B cell (primary cell): ENCODE data around the gene PRPSAP1. TPM values are rescaled to one million over a fixed set of nuclear protein-coding genes. Genes with fewer than 3 reads are reported as not detected.

Source experiments
- ATAC-seq: fragments of 200-7000 bp; cut with Tn5 transposase; one replicate; pipeline ENCODE4 v1.10.0; 2021; ENCODE audit warnings: low read depth, mild to moderate bottlenecking, moderate number of reproducible peaks, moderate library complexity
- CTCF ChIA-PET: fragments of 350-600 bp; sonication (Branson Sonifier 250); formaldehyde crosslinking; loops from one replicate; lab custom pipeline; 2021; ENCODE audit warnings: antibody characterized with exemption, inconsistent platforms; lab: Charles Lee
- POLR2A ChIA-PET: fragments of 350-600 bp; sonication (Branson Sonifier 250); formaldehyde crosslinking; loops from one replicate; lab custom pipeline; 2021; ENCODE audit warnings: antibody characterized with exemption; lab: Charles Lee
- DNase-seq: peaks from one replicate; pipeline ENCODE4 v3.0.0; 2013
- H2AFZ ChIP-seq: 2 replicates; pipeline ENCODE4 v1.6.1; 2012; ENCODE audit warnings: mild to moderate bottlenecking, low read depth, low read length; ENCODE audit not compliant: insufficient read depth, poor library complexity, severe bottlenecking
- H3K27ac ChIP-seq, 2 donors: 1 replicate in 1 of 2; 2 replicates in 1 of 2; pipeline ENCODE4 v1.5.1; 2012 to 2013; ENCODE audit warnings: low read length in 2 of 2, mild to moderate bottlenecking in 2 of 2, moderate library complexity in 1 of 2
- H3K27me3 ChIP-seq, 4 experiments: fragments of 200-600 bp in 1 of 4; sonication (generic) in 1 of 4; replicated peaks in 1 of 4; 1 replicate in 2 of 4; 2 replicates in 2 of 4; pipeline versions ENCODE4 v1.6.1 to v1.7.0; 2013 to 2016; ENCODE audit warnings: low read length in 3 of 4, mild to moderate bottlenecking in 2 of 4, mixed read lengths in 1 of 4, moderate library complexity in 1 of 4; ENCODE audit not compliant: insufficient read depth in 4 of 4, control insufficient read depth in 3 of 4; ENCODE audit errors: control extremely low read depth in 1 of 4
- H3K36me3 ChIP-seq, 2 experiments: replicated peaks in 1 of 2; 1 replicate in 1 of 2; 2 replicates in 1 of 2; pipeline versions ENCODE4 v1.6.1 to v1.7.1; 2013; ENCODE audit warnings: low read length in 1 of 2; ENCODE audit not compliant: insufficient read depth in 2 of 2, control insufficient read depth in 1 of 2; ENCODE audit errors: control extremely low read depth in 1 of 2, extremely low read depth in 1 of 2
- H3K4me1 ChIP-seq, 2 donors: fragments of 200-600 bp in 1 of 2; sonication (generic) in 1 of 2; 1 replicate in 1 of 2; 2 replicates in 1 of 2; pipeline versions ENCODE4 v1.5.1 to v1.6.1; 2013 to 2017; ENCODE audit warnings: low read length in 2 of 2; ENCODE audit not compliant: control insufficient read depth in 2 of 2, insufficient read depth in 2 of 2
- H3K4me2 ChIP-seq: replicated peaks from 2 replicates; pipeline ENCODE3; 2012; ENCODE audit warnings: mild to moderate bottlenecking, low read depth, low read length; ENCODE audit not compliant: poor library complexity, severe bottlenecking
- H3K4me3 ChIP-seq, 5 experiments: fragments of 200-600 bp in 1 of 5; sonication (generic) in 1 of 5; 1 replicate in 3 of 5; 2 replicates in 2 of 5; pipeline versions ENCODE4 v1.5.1 to v1.7.0; 2011 to 2016; ENCODE audit warnings: low read length in 4 of 5, mild to moderate bottlenecking in 4 of 5, low read depth in 2 of 5, control low read depth in 1 of 5, moderate library complexity in 1 of 5; ENCODE audit not compliant: insufficient read depth in 1 of 5; ENCODE audit errors: control extremely low read depth in 1 of 5, extremely low read depth in 1 of 5
- H3K79me2 ChIP-seq: fragments of 200-600 bp; sonication (generic); one replicate; pipeline ENCODE4 v1.6.0; 2016; ENCODE audit warnings: low read length; ENCODE audit not compliant: control insufficient read depth, insufficient read depth
- H3K9ac ChIP-seq: fragments of 200-600 bp; sonication (generic); 2 replicates; pipeline ENCODE4 v1.6.1; 2017; ENCODE audit warnings: mild to moderate bottlenecking, low read length, moderate library complexity
- H3K9me3 ChIP-seq, 3 donors: one replicate each; pipeline versions ENCODE4 v1.6.1 to v1.7.1; 2013; ENCODE audit warnings: low read length in 2 of 3; ENCODE audit not compliant: control insufficient read depth in 2 of 3, insufficient read depth in 1 of 3; ENCODE audit errors: control extremely low read depth in 1 of 3
- H4K20me1 ChIP-seq: 2 replicates; pipeline ENCODE4 v1.6.0; 2012; ENCODE audit warnings: mild to moderate bottlenecking, low read length; ENCODE audit not compliant: insufficient read depth, control insufficient read depth, poor library complexity, severe bottlenecking
- H3K27ac Mint-ChIP-seq: one replicate; pipeline ENCODE4 v1.8.0; 2021; ENCODE audit warnings: mixed read lengths
- H3K27me3 Mint-ChIP-seq: one replicate; pipeline ENCODE4 v1.8.0; 2021; ENCODE audit warnings: mixed read lengths
- H3K4me1 Mint-ChIP-seq: one replicate; pipeline ENCODE4 v1.8.0; 2021; ENCODE audit warnings: mixed read lengths
- H3K4me3 Mint-ChIP-seq: one replicate; pipeline ENCODE4 v1.8.0; 2021; ENCODE audit warnings: mixed read lengths
- H3K9me3 Mint-ChIP-seq: one replicate; pipeline ENCODE4 v1.8.0; 2022; ENCODE audit warnings: mixed read lengths; ENCODE audit not compliant: insufficient read depth
- EZH2 ChIP-seq: IDR thresholded peaks from 2 replicates; pipeline ENCODE4 v1.6.1; 2012; ENCODE audit warnings: borderline replicate concordance, low read depth, mild to moderate bottlenecking, moderate library complexity, low read length; ENCODE audit not compliant: insufficient read depth, poor library complexity, severe bottlenecking
- WGBS: methylation state at CpG from one replicate; pipeline ENCODE4 v1.1.5; 2013; ENCODE audit warnings: missing lambda C conversion rate; ENCODE audit not compliant: insufficient coverage; 5-methylcytosine and 5-hydroxymethylcytosine counted together
- intact Hi-C: fragments of 100-400 bp; cut with micrococcal nuclease; formaldehyde crosslinking; loops from one replicate; pipeline ENCODE4 v1.10.0; 2022
- polyA plus RNA-seq: library from polyadenylated mRNA; depleted of rRNA; stranded (reverse); fragments of >200 nt; gene quantifications from 2 replicates; pipeline ENCODE4 v1.2.3, GENCODE V29; 2012
- total RNA-seq, 2 donors: library from RNA; stranded (reverse); fragments of 120-200 nt in 1 of 2; gene quantifications; 1 replicate in 1 of 2; 2 replicates in 1 of 2; pipeline versions ENCODE4 v1.2.3 to v1.2.4, GENCODE V29; 2013 to 2022
- TF ChIP-seq, protein P1 (sequence below): fragments of 200-600 bp; IDR thresholded peaks from one replicate; pipeline ENCODE4 v1.8.0; 2022; ENCODE audit warnings: antibody characterized with exemption, mild to moderate bottlenecking

Gene PRPSAP1
- total and polyA plus RNA-seq, 2 donors (not counting 1 experiment from before 2014, with no cell fraction given) = 45.5 to 61.4 TPM

DNA sequence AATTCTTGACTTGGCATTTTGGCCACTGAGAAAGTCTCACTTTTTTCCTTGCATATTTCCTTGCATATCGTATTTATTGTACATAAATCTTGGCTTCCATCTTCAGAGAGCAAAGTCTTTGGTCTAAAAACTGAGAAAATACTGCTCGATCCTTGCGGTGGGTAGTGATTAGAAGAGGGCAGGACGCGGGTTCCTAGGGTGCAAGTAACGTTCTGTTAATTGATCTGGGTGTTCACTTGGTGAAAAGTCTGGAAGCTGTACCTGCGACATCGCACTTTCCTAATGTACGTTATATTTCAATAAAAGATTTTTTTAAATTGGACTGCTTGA lies 89.3 kb downstream of the PRPSAP1 start:
- no peaks in the 10 kb centered on the region for H3K9me3 ChIP-seq
- Mint-ChIP-seq H3K4me1 (peaks cover 74% of the 10 kb centered on the region), H3K27me3 (no peaks in the 10 kb centered on the region), H3K27ac (peak overlapping the region; percentile 83), H3K4me3 (peak overlapping the region; percentile 67), H3K9me3 (no peaks in the 10 kb centered on the region)
- no peaks in the 10 kb centered on the region for H3K27me3 ChIP-seq
- ATAC-seq = no peak
- no peak for DNase-seq
- H3K4me3 ChIP-seq = peak overlapping the region in 2 of 5 experiments; percentile 11 to 17
- 44% methylated on average over 4 of the region's 9 CpGs for WGBS
- no peak for TF ChIP-seq EZH2
- TF ChIP-seq, protein P1, sequence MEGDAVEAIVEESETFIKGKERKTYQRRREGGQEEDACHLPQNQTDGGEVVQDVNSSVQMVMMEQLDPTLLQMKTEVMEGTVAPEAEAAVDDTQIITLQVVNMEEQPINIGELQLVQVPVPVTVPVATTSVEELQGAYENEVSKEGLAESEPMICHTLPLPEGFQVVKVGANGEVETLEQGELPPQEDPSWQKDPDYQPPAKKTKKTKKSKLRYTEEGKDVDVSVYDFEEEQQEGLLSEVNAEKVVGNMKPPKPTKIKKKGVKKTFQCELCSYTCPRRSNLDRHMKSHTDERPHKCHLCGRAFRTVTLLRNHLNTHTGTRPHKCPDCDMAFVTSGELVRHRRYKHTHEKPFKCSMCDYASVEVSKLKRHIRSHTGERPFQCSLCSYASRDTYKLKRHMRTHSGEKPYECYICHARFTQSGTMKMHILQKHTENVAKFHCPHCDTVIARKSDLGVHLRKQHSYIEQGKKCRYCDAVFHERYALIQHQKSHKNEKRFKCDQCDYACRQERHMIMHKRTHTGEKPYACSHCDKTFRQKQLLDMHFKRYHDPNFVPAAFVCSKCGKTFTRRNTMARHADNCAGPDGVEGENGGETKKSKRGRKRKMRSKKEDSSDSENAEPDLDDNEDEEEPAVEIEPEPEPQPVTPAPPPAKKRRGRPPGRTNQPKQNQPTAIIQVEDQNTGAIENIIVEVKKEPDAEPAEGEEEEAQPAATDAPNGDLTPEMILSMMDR = no peak
- H2AFZ ChIP-seq = no peak overlapping the region
- peak overlapping the region; percentile 37 to 57 for H3K27ac ChIP-seq
- peak overlapping the region; percentile 46 for H3K4me2 ChIP-seq
- H3K36me3 ChIP-seq = peaks cover 0 to 10% of the 10 kb centered on the region in 2 experiments
- intact Hi-C loops = loop anchor here (1.0 to 10.0 kb wide), 5 partner anchors 8 to 482 kb away; partner anchors contain the start of genes MRPL38 and RNF157
- H3K79me2 ChIP-seq = peaks cover 41% of the 10 kb centered on the region
- POLR2A ChIA-PET = interaction anchor here (0.6 to 3.3 kb wide), 8 partner anchors 9 to 292 kb away, joined by 3 to 44 read pairs (median 4); no protein-coding TSS in a partner anchor
- H4K20me1 ChIP-seq = peaks cover 12% of the 10 kb centered on the region
- CTCF ChIA-PET = interaction anchor here (0.8 to 8.2 kb wide), 13 partner anchors 8 to 250 kb away, joined by 3 to 66 read pairs (median 4); no protein-coding TSS in a partner anchor
- H3K4me1 ChIP-seq = peaks cover 81 to 87% of the 10 kb centered on the region in 2 donors
- peak overlapping the region; percentile 26 for H3K9ac ChIP-seq

DNA sequence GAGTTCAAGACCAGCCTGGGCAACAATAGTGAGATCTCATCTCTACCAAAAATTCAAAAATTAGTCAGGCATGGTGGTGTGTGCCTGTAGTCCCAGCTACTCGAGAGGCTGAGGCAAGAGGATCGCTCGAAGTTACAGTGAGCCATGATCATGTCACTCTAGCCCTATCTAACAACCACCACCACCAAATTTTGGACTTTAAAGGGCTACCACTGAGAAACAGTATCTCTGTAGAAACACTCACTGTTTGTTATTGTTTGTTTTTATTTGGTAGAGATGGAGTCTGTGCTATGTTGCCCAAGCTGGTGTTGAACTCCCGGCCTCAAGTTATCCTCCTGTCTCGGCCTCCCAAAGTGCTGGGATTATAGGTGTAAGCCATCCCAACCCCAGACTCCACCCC lies 89.8 kb downstream of the PRPSAP1 start:
- Histone ChIP-seq H3K27ac (peak overlapping the region in 1 of 2 donors; percentile 57), H3K4me2 (peak overlapping the region; percentile 46), H3K4me3 (no peak overlapping the region), H3K79me2 (peaks cover 36% of the 10 kb centered on the region), H4K20me1 (peaks cover 10% of the 10 kb centered on the region), H3K9ac (no peak overlapping the region), H3K4me1 (peaks cover 76 to 82% of the 10 kb centered on the region in 2 donors), H2AFZ (no peak overlapping the region), H3K9me3 (no peaks in the 10 kb centered on the region), H3K36me3 (peaks cover 0 to 5% of the 10 kb centered on the region in 2 experiments), H3K27me3 (no peaks in the 10 kb centered on the region)
- DNase-seq (no peak), ATAC-seq (no peak)
- Mint-ChIP-seq H3K4me1 (peaks cover 72% of the 10 kb centered on the region), H3K9me3 (no peaks in the 10 kb centered on the region), H3K27me3 (no peaks in the 10 kb centered on the region), H3K4me3 (peak overlapping the region; percentile 50), H3K27ac (peak overlapping the region; percentile 92)
- POLR2A ChIA-PET = interaction anchor here (0.5 to 3.3 kb wide), 3 partner anchors 10 to 292 kb away, joined by 3 to 44 read pairs (median 10); no protein-coding TSS in a partner anchor
- WGBS = 95% methylated on average over 3 of the region's 5 CpGs
- intact Hi-C loops = loop anchor here (1.0 to 10.0 kb wide), 6 partner anchors 8 to 481 kb away; partner anchors contain the start of genes MRPL38 and RNF157
- TF ChIP-seq, protein P1 = no peak
- no peak for TF ChIP-seq EZH2
- CTCF ChIA-PET = interaction anchor here (0.8 to 8.2 kb wide), 13 partner anchors 10 to 250 kb away, joined by 3 to 66 read pairs (median 5); no protein-coding TSS in a partner anchor
